HepG2 (cell line): ENCODE results near the gene C11orf24. TPM values are rescaled to one million over a fixed set of nuclear protein-coding genes. Genes with fewer than 3 reads are reported as not detected.
A peak's percentile ranks its signal among the peaks of the same experiment; 100 is the strongest.

ENCODE experiments used
- ATAC-seq: fragments of 200-7000 bp; cut with Tn5 transposase; 3 replicates; pipeline ENCODE4 v1.9.1; 2020; ENCODE audit warnings: mild to moderate bottlenecking, moderate library complexity
- BruUV-seq: library from RNA; stranded (reverse); fragments of 400-500 nt; replicated peaks from 2 replicates; lab custom pipeline; 2021; lab: Mats Ljungman, UMichigan
- CTCF ChIA-PET: fragments of 300-600 bp; formaldehyde crosslinking; extraction: SDS; loops from one replicate; lab custom pipeline; 2021; ENCODE audit warnings: low total read pairs, inconsistent platforms, low intra/inter-chr PET ratio; lab: Yijun Ruan, JAX
- POLR2A ChIA-PET: fragments of 350-600 bp; sonication (Branson Sonifier 250); formaldehyde crosslinking; loops from one replicate; lab custom pipeline; 2020; ENCODE audit warnings: antibody characterized with exemption, inconsistent platforms; lab: Yijun Ruan, JAX
- DNase-seq: peaks from one replicate; pipeline ENCODE4 v3.0.0-alpha.2; 2015; ENCODE audit warnings: low spot score
- FAIRE-seq: peaks from 3 replicates; lab custom pipeline; 2011; peaks lifted over from hg19 to GRCh38; lab: Jason Lieb, UNC
- H2AFZ ChIP-seq: one replicate; pipeline ENCODE4 v1.6.1; 2011; ENCODE audit warnings: low read length, inconsistent platforms
- H3K27ac ChIP-seq: fragments of 300-600 bp; 3 replicates; pipeline ENCODE4 v1.8.0; 2011; ENCODE audit warnings: mixed run types, mild to moderate bottlenecking, mixed read lengths, low read length, inconsistent platforms; ENCODE audit not compliant: insufficient read depth; ENCODE audit errors: extremely low read length
- H3K27me3 ChIP-seq, 2 experiments: fragments of 200-600 bp in 1 of 2; 2 replicates in 1 of 2; 3 replicates in 1 of 2; pipeline versions ENCODE4 v1.6.0 to v1.8.0; 2011; ENCODE audit warnings: low read length in 2 of 2, mild to moderate bottlenecking in 2 of 2, moderate library complexity in 2 of 2, inconsistent platforms in 1 of 2; ENCODE audit not compliant: insufficient read depth in 2 of 2, control insufficient read depth in 1 of 2
- H3K36me3 ChIP-seq, 2 experiments: fragments of 200-600 bp in 1 of 2; replicated peaks in 1 of 2; 2 replicates in 1 of 2; 3 replicates in 1 of 2; pipeline versions ENCODE4 v1.5.1 to v1.8.0; 2011; ENCODE audit warnings: low read length in 2 of 2, inconsistent platforms in 1 of 2; ENCODE audit not compliant: insufficient read depth in 2 of 2, control insufficient read depth in 1 of 2
- H3K4me1 ChIP-seq: 2 replicates; pipeline ENCODE4 v1.5.1; 2012; ENCODE audit warnings: low read length, inconsistent platforms; ENCODE audit not compliant: insufficient read depth
- H3K4me2 ChIP-seq: 2 replicates; pipeline ENCODE4 v1.6.0; 2011; ENCODE audit warnings: low read depth, low read length, inconsistent platforms
- H3K4me3 ChIP-seq, 3 experiments: fragments of 200-600 bp in 1 of 3; sonication (generic), shearing (Covaris generic) in 1 of 3; replicated peaks in 1 of 3; 2 replicates each; pipeline ENCODE4 v1.5.1; 2011 to 2016; ENCODE audit warnings: low read length in 3 of 3, inconsistent platforms in 2 of 3, low read depth in 2 of 3, mild to moderate bottlenecking in 2 of 3, control low read depth in 1 of 3, mixed read lengths in 1 of 3; ENCODE audit not compliant: insufficient read depth in 1 of 3
- H3K79me2 ChIP-seq: one replicate; pipeline ENCODE4 v1.6.1; 2011; ENCODE audit warnings: low read length, inconsistent platforms; ENCODE audit not compliant: insufficient read depth
- H3K9ac ChIP-seq: 2 replicates; pipeline ENCODE4 v1.6.0; 2011; ENCODE audit warnings: mild to moderate bottlenecking, low read depth, low read length, inconsistent platforms; ENCODE audit not compliant: insufficient read depth
- H3K9me3 ChIP-seq: 2 replicates; pipeline ENCODE4 v1.5.1; 2012; ENCODE audit warnings: mild to moderate bottlenecking, low read length
- H4K20me1 ChIP-seq: 2 replicates; pipeline ENCODE4 v1.6.0; 2011; ENCODE audit warnings: inconsistent platforms, mild to moderate bottlenecking, low read length, moderate library complexity; ENCODE audit not compliant: insufficient read depth
- GATAD2A ChIP-seq: IDR thresholded peaks from 2 replicates; pipeline ENCODE4 v1.6.1; 2016
- HNRNPUL1 ChIP-seq: fragments of 200-400 bp; formaldehyde crosslinking; IDR thresholded peaks from 2 replicates; pipeline ENCODE4 v1.6.1; 2017; ENCODE audit warnings: low read depth, mild to moderate bottlenecking, low read length, moderate library complexity
- MATR3 ChIP-seq: sonication (generic); formaldehyde crosslinking; IDR thresholded peaks from 2 replicates; pipeline ENCODE4 v1.4.0; 2020; ENCODE audit warnings: missing genetic modification reagents
- MTA1 ChIP-seq: sonication (generic); formaldehyde crosslinking; IDR thresholded peaks from 2 replicates; pipeline ENCODE4 v1.4.0; 2020; ENCODE audit warnings: missing genetic modification reagents, mild to moderate bottlenecking, borderline replicate concordance
- SCMH1 ChIP-seq: sonication (generic); formaldehyde crosslinking; IDR thresholded peaks from 2 replicates; pipeline ENCODE4 v1.9.0; 2021; ENCODE audit warnings: missing genetic modification reagents, mild to moderate bottlenecking, borderline replicate concordance
- ZNF781 ChIP-seq: sonication (generic); formaldehyde crosslinking; IDR thresholded peaks from 2 replicates; pipeline ENCODE4 v1.5.1; 2020; ENCODE audit warnings: borderline replicate concordance, mild to moderate bottlenecking, missing genetic modification reagents; ENCODE audit errors: not compliant biosample characterization
- WGBS: methylation state at CpG from one replicate; pipeline ENCODE4 v1.1.6; 2017; ENCODE audit warnings: low lambda C conversion rate; 5-methylcytosine and 5-hydroxymethylcytosine counted together
- in situ Hi-C: cut with HindIII; loops from 2 replicates; pipeline ENCODE4 v1.10.0; 2017; ENCODE audit warnings: low pct_unique_long_range_greater_than_20kb; ENCODE audit not compliant: extremely low pct_ligation_motif_present
- intact Hi-C: fragments of 100-400 bp; cut with micrococcal nuclease; formaldehyde crosslinking; loops from one replicate; pipeline ENCODE4 v1.10.0; 2022; ENCODE audit not compliant: unreplicated experiment
- polyA plus RNA-seq, 8 experiments: library from polyadenylated mRNA; depleted of rRNA in 3 of 8; stranded (reverse) in 7 of 8; unstranded in 1 of 8; fragments of >200 nt; fragmentation: Illumina TruSeq in 4 of 8; extraction: Trizol in 4 of 8; gene quantifications; 2 replicates each; pipeline versions ENCODE4 v1.2.1 to v1.2.3, GENCODE V29; 2011 to 2016; ENCODE audit warnings: low read depth in 4 of 8, missing spikeins in 1 of 8, mixed read lengths in 1 of 8; ENCODE audit not compliant: insufficient read depth in 1 of 8
- total RNA-seq, 5 experiments: library from RNA; depleted of rRNA; stranded (reverse); fragments of >200 nt; fragmentation: Illumina TruSeq; extraction: Trizol; gene quantifications; 2 replicates each; pipeline ENCODE4 v1.2.3, GENCODE V29; 2016; ENCODE audit warnings: low read depth in 1 of 5
- TF ChIP-seq, protein P1 (sequence below): sonication (generic); formaldehyde crosslinking; IDR thresholded peaks from 2 replicates; pipeline ENCODE4 v1.8.1; 2023; ENCODE audit warnings: mild to moderate bottlenecking, inconsistent platforms, moderate library complexity, missing genetic modification reagents, borderline replicate concordance
- TF ChIP-seq, protein P2 (sequence below): sonication (generic); formaldehyde crosslinking; IDR thresholded peaks from 2 replicates; pipeline ENCODE4 v1.4.0; 2020; ENCODE audit warnings: missing genetic modification reagents, borderline replicate concordance

The C11orf24 gene
- total and polyA plus RNA-seq, 2 of the 13 experiments (the other 11 are each of a cell fraction or from before 2014, with no cell fraction given) = 52.9 to 55.5 TPM

DNA sequence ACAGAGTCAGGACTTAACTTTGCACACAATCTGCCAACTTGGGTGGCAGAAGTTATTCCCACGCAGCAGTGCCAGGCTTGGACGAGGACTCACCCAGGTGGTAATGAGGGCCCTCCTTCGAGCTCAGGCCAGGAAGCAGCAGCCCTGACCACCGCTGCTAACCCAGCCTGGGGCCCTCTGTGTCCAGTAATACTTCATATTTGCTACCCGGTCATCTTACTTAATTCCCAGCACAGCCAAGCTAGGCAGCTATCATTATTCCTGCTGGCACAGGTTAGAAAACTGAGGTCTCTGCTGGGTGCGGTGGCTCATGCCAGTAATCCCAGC, 25.2 kb upstream of the C11orf24 start:
- Histone ChIP-seq H3K4me3 (peak overlapping the region in 1 of 3 experiments; percentile 83; a peak in 1 of 6 replicates), H3K27ac (peak overlapping the region; percentile 100), H3K4me2 (peak overlapping the region; percentile 94), H4K20me1 (no peaks in the 10 kb centered on the region), H2AFZ (no peak overlapping the region), H3K27me3 (no peaks in the 10 kb centered on the region; a peak in 1 of 5 replicates), H3K4me1 (peaks cover 49% of the 10 kb centered on the region), H3K9ac (peak overlapping the region; percentile 99), H3K9me3 (no peaks in the 10 kb centered on the region), H3K36me3 (no peaks in the 10 kb centered on the region), H3K79me2 (peaks cover 24% of the 10 kb centered on the region)
- BruUV-seq = no TSS peak
- DNase-seq (no peak), FAIRE-seq (no peak), ATAC-seq (no peak)
- ChIA-PET POLR2A (interaction anchor here (0.8 to 8.1 kb wide), 13 partner anchors 9 to 88 kb away, joined by 4 to 220 read pairs (median 25); partner anchors contain the start of genes C11orf24 and KMT5B), CTCF (interaction anchor here (1.1 to 3.0 kb wide), 6 partner anchors 13 to 88 kb away, joined by 3 to 43 read pairs (median 7); partner anchors contain the start of genes C11orf24 and KMT5B)
- in situ Hi-C loops = loop anchor here (5.0 kb wide), 2 partner anchors 40 to 85 kb away; partner anchors contain the start of gene KMT5B
- intact Hi-C loops = no loop called here
- 92% methylated on average over 4 of the region's 6 CpGs for WGBS
- TF ChIP-seq, protein P1, sequence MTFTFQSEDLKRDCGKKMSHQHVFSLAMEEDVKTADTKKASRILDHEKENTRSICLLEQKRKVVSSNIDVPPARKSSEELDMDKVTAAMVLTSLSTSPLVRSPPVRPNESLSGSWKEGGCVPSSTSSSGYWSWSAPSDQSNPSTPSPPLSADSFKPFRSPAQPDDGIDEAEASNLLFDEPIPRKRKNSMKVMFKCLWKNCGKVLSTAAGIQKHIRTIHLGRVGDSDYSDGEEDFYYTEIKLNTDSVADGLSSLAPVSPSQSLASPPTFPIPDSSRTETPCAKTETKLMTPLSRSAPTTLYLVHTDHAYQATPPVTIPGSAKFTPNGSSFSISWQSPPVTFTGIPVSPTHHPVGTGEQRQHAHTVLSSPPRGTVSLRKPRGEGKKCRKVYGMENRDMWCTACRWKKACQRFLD (CRISPR knock-in tag) = 0 out of 2 replicates have a peak, but pooled peaks have one; percentile 67
- no peak for TF ChIP-seq MATR3 (CRISPR knock-in tag)

DNA sequence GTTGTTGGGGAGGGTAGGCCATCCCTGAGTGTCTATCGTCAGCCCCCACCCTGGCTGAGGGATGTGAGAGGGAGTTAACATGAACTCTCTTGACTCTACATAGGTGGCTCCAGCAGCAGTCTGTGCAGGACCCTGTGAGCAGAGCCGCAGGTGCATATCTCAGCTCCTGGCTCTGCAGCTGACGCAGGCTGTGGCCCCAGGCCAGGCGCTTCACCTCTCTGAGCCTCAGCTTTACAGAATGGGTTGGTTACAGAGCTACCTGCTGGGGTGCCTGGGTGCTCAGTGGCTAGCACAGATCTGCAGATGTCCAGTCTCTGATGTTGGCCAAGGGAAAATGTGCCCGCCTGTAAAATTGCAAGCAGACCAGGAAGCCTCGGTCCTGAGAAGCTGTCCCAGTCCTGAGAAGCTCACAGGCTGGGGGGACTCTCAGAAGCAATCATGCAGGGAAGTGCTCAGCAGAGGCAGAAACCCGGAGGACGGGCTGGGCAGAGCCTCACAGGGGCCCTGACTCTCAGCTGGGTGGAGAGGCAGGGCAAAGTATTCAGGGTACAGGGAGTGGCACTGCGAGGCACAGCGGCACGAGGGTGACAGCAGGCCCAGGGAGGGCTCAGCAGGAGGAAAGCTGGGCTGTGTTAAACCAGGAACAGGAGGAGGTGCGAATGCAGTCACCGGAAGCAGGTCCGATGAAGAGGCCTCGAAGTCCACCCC, 24.7 kb upstream of the C11orf24 start:
- H3K36me3 ChIP-seq = no peaks in the 10 kb centered on the region
- WGBS = 89% methylated on average over 9 of the region's 15 CpGs
- intact Hi-C loops = no loop called here
- no peaks in the 10 kb centered on the region; a peak in 1 of 5 replicates for H3K27me3 ChIP-seq
- in situ Hi-C loops = loop anchor here (5.0 kb wide), 2 partner anchors 39 to 84 kb away; partner anchors contain the start of gene KMT5B
- H3K9me3 ChIP-seq = no peaks in the 10 kb centered on the region
- no TSS peak for BruUV-seq
- H2AFZ ChIP-seq = no peak overlapping the region
- ATAC-seq (no peak), FAIRE-seq (no peak), DNase-seq (no peak)
- peaks cover 45% of the 10 kb centered on the region for H3K4me1 ChIP-seq
- H3K9ac ChIP-seq = peak overlapping the region; percentile 99; the same call in 1 of the 2 replicates
- 0 out of 2 replicates have a peak overlapping the region, but pooled peaks have one; percentile 94 for H3K4me2 ChIP-seq
- H3K79me2 ChIP-seq = peaks cover 24% of the 10 kb centered on the region
- H3K4me3 ChIP-seq = 0 out of 6 replicates have a peak overlapping the region, but pooled peaks of 1 of the 3 experiments have one; percentile 83
- peak overlapping the region; percentile 100 for H3K27ac ChIP-seq
- H4K20me1 ChIP-seq = no peaks in the 10 kb centered on the region
- ChIA-PET CTCF (interaction anchor here (1.1 to 3.0 kb wide), 3 partner anchors 13 to 39 kb away, joined by 3 to 43 read pairs (median 22); partner anchors contain the start of gene C11orf24), POLR2A (interaction anchor here (0.8 to 8.1 kb wide), 9 partner anchors 9 to 88 kb away, joined by 4 to 220 read pairs (median 27); partner anchors contain the start of genes C11orf24 and KMT5B)
- TF ChIP-seq, protein P2, sequence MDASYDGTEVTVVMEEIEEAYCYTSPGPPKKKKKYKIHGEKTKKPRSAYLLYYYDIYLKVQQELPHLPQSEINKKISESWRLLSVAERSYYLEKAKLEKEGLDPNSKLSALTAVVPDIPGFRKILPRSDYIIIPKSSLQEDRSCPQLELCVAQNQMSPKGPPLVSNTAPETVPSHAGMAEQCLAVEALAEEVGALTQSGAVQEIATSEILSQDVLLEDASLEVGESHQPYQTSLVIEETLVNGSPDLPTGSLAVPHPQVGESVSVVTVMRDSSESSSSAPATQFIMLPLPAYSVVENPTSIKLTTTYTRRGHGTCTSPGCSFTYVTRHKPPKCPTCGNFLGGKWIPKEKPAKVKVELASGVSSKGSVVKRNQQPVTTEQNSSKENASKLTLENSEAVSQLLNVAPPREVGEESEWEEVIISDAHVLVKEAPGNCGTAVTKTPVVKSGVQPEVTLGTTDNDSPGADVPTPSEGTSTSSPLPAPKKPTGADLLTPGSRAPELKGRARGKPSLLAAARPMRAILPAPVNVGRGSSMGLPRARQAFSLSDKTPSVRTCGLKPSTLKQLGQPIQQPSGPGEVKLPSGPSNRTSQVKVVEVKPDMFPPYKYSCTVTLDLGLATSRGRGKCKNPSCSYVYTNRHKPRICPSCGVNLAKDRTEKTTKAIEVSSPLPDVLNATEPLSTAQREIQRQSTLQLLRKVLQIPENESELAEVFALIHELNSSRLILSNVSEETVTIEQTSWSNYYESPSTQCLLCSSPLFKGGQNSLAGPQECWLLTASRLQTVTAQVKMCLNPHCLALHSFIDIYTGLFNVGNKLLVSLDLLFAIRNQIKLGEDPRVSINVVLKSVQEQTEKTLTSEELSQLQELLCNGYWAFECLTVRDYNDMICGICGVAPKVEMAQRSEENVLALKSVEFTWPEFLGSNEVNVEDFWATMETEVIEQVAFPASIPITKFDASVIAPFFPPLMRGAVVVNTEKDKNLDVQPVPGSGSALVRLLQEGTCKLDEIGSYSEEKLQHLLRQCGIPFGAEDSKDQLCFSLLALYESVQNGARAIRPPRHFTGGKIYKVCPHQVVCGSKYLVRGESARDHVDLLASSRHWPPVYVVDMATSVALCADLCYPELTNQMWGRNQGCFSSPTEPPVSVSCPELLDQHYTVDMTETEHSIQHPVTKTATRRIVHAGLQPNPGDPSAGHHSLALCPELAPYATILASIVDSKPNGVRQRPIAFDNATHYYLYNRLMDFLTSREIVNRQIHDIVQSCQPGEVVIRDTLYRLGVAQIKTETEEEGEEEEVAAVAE (CRISPR knock-in tag) = no peak
- TF ChIP-seq MTA1 (CRISPR knock-in tag) (0 out of 2 replicates have a peak, but pooled peaks have one; percentile 31), HNRNPUL1 (no peak), SCMH1 (CRISPR knock-in tag) (no peak), ZNF781 (CRISPR knock-in tag) (no peak), GATAD2A (CRISPR knock-in tag) (no peak)
